ENCODE results near the gene TSPAN5.

- TF ChIP-seq POLR2AphosphoS5 (IDR thresholded peaks at IDR 0.05; ENCODE audit: low read depth, low read length) (no peak), POLR2A (IDR thresholded peaks at IDR 0.05; ENCODE audit: low read depth, low read length) (no peak), TAF1 (IDR thresholded peaks at IDR 0.05; ENCODE audit: low read depth, low read length) (no peak)
These were observed 93.6 kb downstream of the TSPAN5 start for GRCh38 chr4:98564852-98565251.
